Stomach smooth muscle (tissue), 2 donors: Measurements from ENCODE around the gene PRKG2.

ENCODE experiments used
- H3K27ac ChIP-seq: one replicate; pipeline ENCODE4 v1.7.0; 2013; ENCODE audit warnings: mild to moderate bottlenecking, low read length, inconsistent platforms
- H3K27me3 ChIP-seq, 2 donors: one replicate each; pipeline ENCODE4 v1.7.0; 2013; ENCODE audit warnings: low read length in 2 of 2; ENCODE audit not compliant: insufficient read depth in 2 of 2, control insufficient read depth in 1 of 2
- H3K36me3 ChIP-seq, 2 donors: one replicate each; pipeline ENCODE4 v1.7.0; 2013; ENCODE audit warnings: low read length in 2 of 2; ENCODE audit not compliant: control insufficient read depth in 2 of 2, insufficient read depth in 2 of 2
- H3K4me1 ChIP-seq: one replicate; pipeline ENCODE4 v1.7.0; 2013; ENCODE audit warnings: low read length; ENCODE audit not compliant: control insufficient read depth, insufficient read depth
- H3K4me3 ChIP-seq, 2 donors: one replicate each; pipeline ENCODE4 v1.7.0; 2013; ENCODE audit warnings: low read length in 2 of 2
- H3K9ac ChIP-seq, 2 donors: one replicate each; pipeline ENCODE4 v1.7.0; 2013; ENCODE audit warnings: low read length in 2 of 2, mild to moderate bottlenecking in 1 of 2
- H3K9me3 ChIP-seq, 2 donors: one replicate each; pipeline ENCODE4 v1.7.0; 2013; ENCODE audit warnings: low read length in 2 of 2; ENCODE audit not compliant: control insufficient read depth in 2 of 2
- donor health status: healthy.
- donor health status: Pancreatic carcinoma.

The PRKG2 gene

DNA sequence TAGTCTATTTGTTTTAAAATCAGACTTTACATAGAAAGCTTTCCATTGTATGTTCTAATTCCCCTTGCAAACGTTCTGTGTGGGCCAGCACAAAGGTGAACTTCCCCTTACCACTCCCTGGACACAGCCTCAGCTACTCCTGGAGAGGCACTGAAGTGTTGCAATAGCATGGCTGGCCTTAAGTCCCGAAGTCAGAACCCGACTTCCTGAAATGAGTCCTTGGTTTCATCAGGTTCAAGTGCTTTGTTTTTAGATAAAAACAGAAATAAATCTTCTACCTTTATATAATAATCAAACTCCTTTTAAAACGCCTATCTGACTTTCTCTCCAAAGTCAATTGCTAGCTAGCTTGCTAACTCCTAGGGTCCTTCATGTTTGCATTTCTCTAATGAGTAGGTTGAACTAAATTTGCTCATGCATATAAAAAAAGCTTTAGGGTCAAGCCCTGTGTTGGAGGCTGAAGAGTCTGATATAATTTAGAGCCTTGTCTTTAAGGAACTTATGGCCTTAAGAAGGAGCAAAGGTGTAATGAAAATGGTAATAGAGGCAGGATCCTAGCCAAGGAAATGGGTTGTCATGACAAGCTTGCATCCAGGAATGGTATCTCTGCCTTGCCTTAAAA is 175.6 kb downstream of the PRKG2 start:
- no peaks in the 10 kb centered on the region for H3K9me3 ChIP-seq
- no peaks in the 10 kb centered on the region for H3K36me3 ChIP-seq
- H3K9ac ChIP-seq = no peak overlapping the region
- H3K4me3 ChIP-seq = peak overlapping the region in 1 of 2 donors; percentile 20
- H3K27me3 ChIP-seq = no peaks in the 10 kb centered on the region
- peaks cover 5% of the 10 kb centered on the region for H3K4me1 ChIP-seq
- no peak overlapping the region for H3K27ac ChIP-seq

DNA sequence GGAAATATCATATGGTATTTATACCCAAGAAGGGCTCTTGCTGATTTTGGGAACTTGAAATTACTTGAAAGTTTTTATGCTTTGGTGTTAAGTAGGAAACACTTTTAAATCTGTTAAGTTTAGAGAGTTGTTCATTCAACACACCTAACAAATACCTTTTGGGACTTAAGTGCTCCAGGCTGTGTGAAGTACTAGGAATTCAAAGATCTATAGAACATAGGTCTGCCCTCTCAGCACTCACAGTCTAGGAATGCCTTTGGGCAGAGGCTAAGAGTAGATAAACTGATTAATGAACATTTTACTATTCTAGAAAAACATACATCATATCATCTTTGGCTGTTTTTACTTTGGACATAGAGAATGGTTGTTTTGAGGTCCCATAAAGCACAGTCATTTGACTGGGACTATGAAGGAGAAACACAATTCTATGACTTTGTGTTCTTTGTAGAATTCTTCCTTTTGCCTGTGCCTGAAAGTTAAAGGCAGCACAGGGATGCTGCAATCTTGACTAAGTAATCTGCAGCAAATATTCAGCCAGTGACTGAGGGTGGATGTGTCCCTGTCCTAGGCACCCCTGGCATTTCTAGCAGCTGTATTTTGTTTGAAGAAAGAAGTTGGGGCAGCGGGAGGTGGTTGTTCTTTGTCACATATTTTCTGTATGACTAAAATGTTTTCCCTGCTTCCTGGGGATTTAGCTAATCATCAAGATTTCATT is 176.2 kb downstream of the PRKG2 start:
- H3K9ac ChIP-seq = no peak overlapping the region
- H3K27me3 ChIP-seq = no peaks in the 10 kb centered on the region
- H3K9me3 ChIP-seq = no peaks in the 10 kb centered on the region
- peak overlapping the region in 1 of 2 donors; percentile 9 for H3K4me3 ChIP-seq
- H3K36me3 ChIP-seq = no peaks in the 10 kb centered on the region
- H3K27ac ChIP-seq = peak overlapping the region; percentile 4
- H3K4me1 ChIP-seq = peaks cover 5% of the 10 kb centered on the region
